Natural killer cell (primary cell): ENCODE measurements around the gene DRGX. TPM values are rescaled to one million over a fixed set of nuclear protein-coding genes. Genes with fewer than 3 reads are reported as not detected.

Experiments used
- ATAC-seq, 3 donors: fragments of 150-1000 bp in 2 of 3; fragments of 200-7000 bp in 1 of 3; cut with Tn5 transposase; 1 replicate in 1 of 3; 2 replicates in 2 of 3; pipeline ENCODE4 v1.10.0; 2021; ENCODE audit warnings: mild to moderate bottlenecking in 2 of 3, moderate library complexity in 2 of 3
- DNase-seq, 2 donors: peaks; one replicate each; pipeline versions ENCODE4 v3.0.0 to v3.0.0-alpha.2; 2013 to 2021; ENCODE audit warnings: mixed read lengths in 1 of 2
- H3K27ac ChIP-seq: one replicate; pipeline ENCODE4 v1.5.1; 2013; ENCODE audit warnings: mild to moderate bottlenecking, low read length
- H3K27me3 ChIP-seq: one replicate; pipeline ENCODE4 v1.6.1; 2013; ENCODE audit warnings: low read length; ENCODE audit not compliant: control insufficient read depth, insufficient read depth
- H3K36me3 ChIP-seq: one replicate; pipeline ENCODE4 v1.6.1; 2013; ENCODE audit warnings: low read length; ENCODE audit not compliant: control insufficient read depth, insufficient read depth
- H3K4me1 ChIP-seq: one replicate; pipeline ENCODE4 v1.6.1; 2013; ENCODE audit warnings: low read length; ENCODE audit not compliant: control insufficient read depth, insufficient read depth
- H3K4me3 ChIP-seq: one replicate; pipeline ENCODE4 v1.5.1; 2013; ENCODE audit warnings: low read length
- H3K9me3 ChIP-seq: one replicate; pipeline ENCODE4 v1.6.1; 2013; ENCODE audit warnings: low read length; ENCODE audit not compliant: control insufficient read depth, insufficient read depth
- H3K27ac Mint-ChIP-seq, 2 donors: one replicate each; pipeline ENCODE4 v1.8.0; 2022; ENCODE audit warnings: mild to moderate bottlenecking in 2 of 2, mixed read lengths in 2 of 2, moderate library complexity in 1 of 2
- H3K27me3 Mint-ChIP-seq, 2 donors: one replicate each; pipeline ENCODE4 v1.8.0; 2022; ENCODE audit warnings: low read depth in 2 of 2, mixed read lengths in 2 of 2
- H3K36me3 Mint-ChIP-seq: one replicate; pipeline ENCODE4 v1.8.0; 2022; ENCODE audit warnings: mixed read lengths
- H3K4me1 Mint-ChIP-seq, 2 donors: one replicate each; pipeline ENCODE4 v1.8.0; 2022; ENCODE audit warnings: mixed read lengths in 2 of 2
- H3K4me3 Mint-ChIP-seq: one replicate; pipeline ENCODE4 v1.8.0; 2022; ENCODE audit warnings: mild to moderate bottlenecking, moderate library complexity, mixed read lengths
- H3K9me3 Mint-ChIP-seq, 2 donors: one replicate each; pipeline ENCODE4 v1.8.0; 2022; ENCODE audit warnings: mixed read lengths in 2 of 2
- WGBS: methylation state at CpG from one replicate; pipeline ENCODE4 v1.1.7; 2013; ENCODE audit warnings: missing lambda C conversion rate; ENCODE audit not compliant: insufficient coverage; 5-methylcytosine and 5-hydroxymethylcytosine counted together
- intact Hi-C: fragments of 100-400 bp; cut with micrococcal nuclease; formaldehyde crosslinking; loops from one replicate; pipeline ENCODE4 v1.14.2; 2022
- total RNA-seq, 4 donors: library from RNA; stranded (reverse); fragments of 120-200 nt in 1 of 4; gene quantifications; one replicate each; pipeline versions ENCODE4 v1.2.3 to v1.2.4, GENCODE V29; 2013 to 2022
- TF ChIP-seq, protein P1 (sequence below): fragments of 200-600 bp; IDR thresholded peaks from one replicate; pipeline ENCODE4 v1.8.0; 2022; ENCODE audit warnings: antibody characterized with exemption

The DRGX gene
- total RNA-seq, 3 donors from 2014 or later (not counting 1 experiment from before 2014, with no cell fraction given) = not detected

DNA sequence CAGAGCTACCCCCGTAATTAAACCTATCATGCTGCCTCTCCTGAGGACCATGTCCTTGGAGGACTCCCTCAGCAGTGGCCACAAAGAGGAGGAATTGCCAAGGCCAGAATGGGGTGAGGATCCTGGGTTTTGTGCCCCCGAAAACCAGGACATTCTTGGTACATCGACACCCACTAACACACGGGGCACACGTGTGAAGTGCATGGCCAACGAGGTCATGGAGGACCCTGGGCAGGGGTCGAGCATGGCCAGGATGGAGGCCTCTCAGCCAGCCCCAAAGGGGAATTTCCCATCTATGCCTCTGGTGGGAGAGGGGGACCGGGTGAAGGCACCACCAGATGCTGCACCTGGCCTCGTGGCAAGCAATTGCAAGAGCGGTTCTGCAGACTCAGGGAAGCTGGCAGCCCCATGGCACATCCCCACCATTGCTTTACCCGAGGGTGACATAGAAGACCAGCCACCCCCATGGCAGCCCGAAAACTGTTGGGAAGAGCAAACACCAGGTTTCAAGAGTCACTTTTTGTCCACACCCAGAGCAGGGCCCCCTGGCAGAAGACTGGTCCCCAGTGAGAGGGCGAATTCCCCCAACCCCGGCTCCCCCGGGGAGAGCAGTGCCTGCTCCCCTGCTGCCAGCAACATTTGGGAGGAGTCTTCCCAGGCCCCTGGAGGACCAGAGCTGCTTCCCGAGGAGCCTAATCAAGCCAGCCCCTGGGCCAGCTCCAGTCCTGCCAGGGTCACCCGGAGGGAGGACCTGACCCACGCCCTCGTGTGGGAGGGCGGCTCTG, 70.6 kb downstream of the DRGX start:
- WGBS = 85% methylated on average over 20 of the region's 20 CpGs

DNA sequence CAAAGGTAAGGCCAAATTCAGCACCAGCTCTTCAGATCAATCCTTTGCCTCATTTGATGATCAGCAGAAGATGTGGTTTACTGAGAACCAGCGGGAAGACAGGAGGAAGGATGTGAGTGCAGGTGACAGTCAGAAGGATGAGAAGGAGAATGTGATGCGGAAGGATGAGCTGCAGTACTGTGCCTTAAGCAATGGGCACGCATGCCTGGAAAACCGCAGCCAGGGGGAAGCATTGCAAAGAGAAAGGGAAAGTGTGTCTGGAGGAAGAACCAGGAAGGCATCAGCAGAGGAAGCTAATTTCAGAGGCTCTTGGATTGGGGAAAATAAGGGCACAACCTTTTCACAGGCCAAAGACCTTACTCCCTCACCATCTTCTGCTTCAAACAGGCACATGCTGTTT, 71.2 kb downstream of the DRGX start:
- peaks cover 5 to 11% of the 10 kb centered on the region in 2 donors for H3K27me3 Mint-ChIP-seq
- Histone ChIP-seq H3K27me3 (no peaks in the 10 kb centered on the region), H3K4me1 (no peaks in the 10 kb centered on the region), H3K4me3 (no peak overlapping the region), H3K9me3 (no peaks in the 10 kb centered on the region), H3K36me3 (no peaks in the 10 kb centered on the region), H3K27ac (no peak overlapping the region)
- TF ChIP-seq, protein P1, sequence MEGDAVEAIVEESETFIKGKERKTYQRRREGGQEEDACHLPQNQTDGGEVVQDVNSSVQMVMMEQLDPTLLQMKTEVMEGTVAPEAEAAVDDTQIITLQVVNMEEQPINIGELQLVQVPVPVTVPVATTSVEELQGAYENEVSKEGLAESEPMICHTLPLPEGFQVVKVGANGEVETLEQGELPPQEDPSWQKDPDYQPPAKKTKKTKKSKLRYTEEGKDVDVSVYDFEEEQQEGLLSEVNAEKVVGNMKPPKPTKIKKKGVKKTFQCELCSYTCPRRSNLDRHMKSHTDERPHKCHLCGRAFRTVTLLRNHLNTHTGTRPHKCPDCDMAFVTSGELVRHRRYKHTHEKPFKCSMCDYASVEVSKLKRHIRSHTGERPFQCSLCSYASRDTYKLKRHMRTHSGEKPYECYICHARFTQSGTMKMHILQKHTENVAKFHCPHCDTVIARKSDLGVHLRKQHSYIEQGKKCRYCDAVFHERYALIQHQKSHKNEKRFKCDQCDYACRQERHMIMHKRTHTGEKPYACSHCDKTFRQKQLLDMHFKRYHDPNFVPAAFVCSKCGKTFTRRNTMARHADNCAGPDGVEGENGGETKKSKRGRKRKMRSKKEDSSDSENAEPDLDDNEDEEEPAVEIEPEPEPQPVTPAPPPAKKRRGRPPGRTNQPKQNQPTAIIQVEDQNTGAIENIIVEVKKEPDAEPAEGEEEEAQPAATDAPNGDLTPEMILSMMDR = no peak
- H3K4me3 Mint-ChIP-seq = no peak overlapping the region
- peaks cover 0 to 3% of the 10 kb centered on the region in 2 donors for H3K4me1 Mint-ChIP-seq
- intact Hi-C loops = no loop called here
- no peaks in the 10 kb centered on the region for H3K36me3 Mint-ChIP-seq
- DNase-seq (no peak), ATAC-seq (no peak)
- WGBS = 77% methylated on average over 4 of the region's 4 CpGs
- no peaks in the 10 kb centered on the region for H3K9me3 Mint-ChIP-seq
- no peak overlapping the region for H3K27ac Mint-ChIP-seq

More for the DNA sequence above, 70.6 kb downstream of the DRGX start:
- intact Hi-C loops = no loop called here
- TF ChIP-seq, protein P1 = no peak
- no peaks in the 10 kb centered on the region for H3K9me3 ChIP-seq
- no peaks in the 10 kb centered on the region for H3K27me3 ChIP-seq
- H3K9me3 Mint-ChIP-seq = no peaks in the 10 kb centered on the region
- ATAC-seq (no peak), DNase-seq (no peak)
- H3K36me3 Mint-ChIP-seq = no peaks in the 10 kb centered on the region
- H3K27me3 Mint-ChIP-seq = peaks cover 5 to 14% of the 10 kb centered on the region in 2 donors
- H3K4me1 ChIP-seq = no peaks in the 10 kb centered on the region
- H3K27ac Mint-ChIP-seq = no peak overlapping the region
- no peaks in the 10 kb centered on the region for H3K36me3 ChIP-seq
- H3K4me1 Mint-ChIP-seq = no peaks in the 10 kb centered on the region
- no peak overlapping the region for H3K4me3 ChIP-seq
- no peak overlapping the region for H3K27ac ChIP-seq
- no peak overlapping the region for H3K4me3 Mint-ChIP-seq

DNA sequence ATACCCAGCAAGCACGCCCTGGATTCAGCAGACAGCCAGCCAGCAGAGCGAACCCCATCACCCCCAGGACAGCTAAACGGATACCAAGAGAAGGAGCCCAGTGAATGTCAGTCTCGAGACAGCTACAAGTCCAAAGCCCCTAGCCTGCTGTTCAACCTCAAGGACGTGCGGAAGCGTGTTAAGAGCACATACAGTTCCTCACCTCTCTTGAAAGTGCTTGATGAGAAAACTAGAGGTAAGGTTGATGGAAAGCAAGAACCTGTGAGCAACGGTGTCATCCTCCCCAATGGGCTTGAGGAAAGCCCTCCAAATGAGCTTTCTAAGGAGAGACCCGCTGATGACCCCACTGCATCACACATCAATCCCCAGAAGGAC, 72.0 kb downstream of the DRGX start:
- WGBS = 89% methylated on average over 9 of the region's 9 CpGs
- Histone ChIP-seq H3K27ac (no peak overlapping the region), H3K36me3 (no peaks in the 10 kb centered on the region), H3K9me3 (no peaks in the 10 kb centered on the region), H3K27me3 (no peaks in the 10 kb centered on the region), H3K4me3 (no peak overlapping the region), H3K4me1 (no peaks in the 10 kb centered on the region)
- Mint-ChIP-seq H3K27me3 (peaks cover 3 to 5% of the 10 kb centered on the region in 2 donors), H3K36me3 (no peaks in the 10 kb centered on the region), H3K27ac (no peak overlapping the region), H3K4me3 (no peak overlapping the region), H3K4me1 (peaks cover 0 to 5% of the 10 kb centered on the region in 2 donors), H3K9me3 (no peaks in the 10 kb centered on the region)
- no peak for DNase-seq
- intact Hi-C loops = no loop called here
- TF ChIP-seq, protein P1 = no peak
- ATAC-seq = no peak
